Cerebellar cortex (tissue), 1 donor: ENCODE results near the gene LRRC37A3.
"Not testable (repeated sequence)": the region's sequence is repeated elsewhere in the genome, so short reads cannot be mapped to it uniquely, and the experiment has no call there.

Experiments used
- DNase-seq: peaks from one replicate; pipeline ENCODE4 v3.0.0-alpha.2; 2015; ENCODE audit warnings: low spot score

Gene LRRC37A3

DNA sequence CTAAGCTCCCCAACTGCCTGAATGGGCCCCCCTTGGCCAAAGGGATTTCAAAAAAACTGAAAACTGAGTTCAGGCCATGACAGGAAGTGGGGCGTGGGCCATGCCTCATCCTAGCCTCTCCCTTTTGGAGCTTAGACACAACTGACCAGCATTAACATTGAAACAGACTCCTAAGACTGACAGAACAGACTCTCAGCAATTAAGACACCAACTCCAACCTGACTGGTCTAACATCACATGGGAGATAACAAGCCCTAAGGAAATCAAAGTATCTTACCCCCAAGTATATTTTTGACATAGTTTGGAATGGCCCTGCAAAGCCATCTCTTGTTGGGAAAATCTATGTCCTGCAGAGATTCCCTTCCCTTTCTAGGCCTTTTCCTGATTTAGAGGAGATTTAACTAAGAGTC lies 88.6 kb downstream of the LRRC37A3 start:
- not testable (repeated sequence) for DNase-seq

DNA sequence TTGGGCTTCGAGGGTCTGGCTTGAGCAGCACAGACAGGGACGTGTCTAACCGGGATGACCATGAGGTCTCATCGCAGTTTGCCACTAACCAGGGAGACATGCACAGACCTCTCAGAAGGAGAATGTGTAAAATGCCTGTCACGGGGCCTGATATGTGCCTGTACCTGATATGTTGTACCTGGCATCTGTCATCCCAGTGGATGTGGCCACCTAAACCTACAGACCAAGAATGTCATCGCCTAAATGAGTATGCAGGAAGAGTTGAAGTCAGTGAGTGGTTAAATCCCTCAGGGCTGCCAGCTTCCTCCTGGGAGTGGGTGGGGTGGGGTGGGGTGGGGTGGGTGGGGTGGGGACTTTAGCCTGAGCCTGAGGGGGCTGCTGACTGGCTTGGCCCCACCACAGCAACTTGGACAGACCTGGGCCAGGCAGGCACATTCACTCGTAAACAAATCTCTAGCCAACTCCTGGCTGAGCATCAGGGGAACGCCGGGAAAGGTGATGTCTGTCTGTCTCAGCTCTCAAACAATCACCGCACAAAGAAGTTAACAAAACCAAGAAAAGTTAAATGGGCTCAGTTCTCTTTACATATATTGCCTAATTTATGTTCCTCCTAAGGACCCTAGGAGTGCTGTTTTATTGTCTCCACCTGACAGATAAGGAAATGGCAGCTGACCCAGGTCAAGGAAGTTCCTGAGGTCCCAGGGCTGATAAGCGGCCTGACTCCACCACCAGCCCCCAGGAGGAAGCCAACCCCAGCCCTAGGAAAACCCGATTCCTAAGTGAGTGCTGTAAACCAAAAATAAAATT lies 89.3 kb downstream of the LRRC37A3 start:
- DNase-seq: not testable (repeated sequence)

DNA sequence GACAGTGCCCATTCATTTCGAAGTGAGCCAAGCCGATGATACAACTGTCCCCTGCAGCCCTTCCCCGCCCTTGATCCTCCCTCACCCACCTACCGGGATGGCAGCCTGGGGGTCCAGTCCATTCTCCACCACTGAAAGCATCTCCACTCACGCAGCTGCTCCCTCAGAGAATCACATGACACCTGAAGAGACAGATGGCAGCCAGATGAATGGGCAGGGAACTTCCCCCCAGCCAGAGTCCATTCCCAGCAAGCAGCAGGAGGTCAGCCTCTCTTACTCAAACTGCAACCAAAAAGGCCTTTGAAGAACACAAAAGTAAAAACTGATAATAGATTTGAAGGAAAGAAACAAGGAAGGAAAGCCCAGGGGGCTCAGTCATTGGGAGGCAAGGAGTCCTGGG lies 90.2 kb downstream of the LRRC37A3 start:
- DNase-seq: peak; percentile 11

DNA sequence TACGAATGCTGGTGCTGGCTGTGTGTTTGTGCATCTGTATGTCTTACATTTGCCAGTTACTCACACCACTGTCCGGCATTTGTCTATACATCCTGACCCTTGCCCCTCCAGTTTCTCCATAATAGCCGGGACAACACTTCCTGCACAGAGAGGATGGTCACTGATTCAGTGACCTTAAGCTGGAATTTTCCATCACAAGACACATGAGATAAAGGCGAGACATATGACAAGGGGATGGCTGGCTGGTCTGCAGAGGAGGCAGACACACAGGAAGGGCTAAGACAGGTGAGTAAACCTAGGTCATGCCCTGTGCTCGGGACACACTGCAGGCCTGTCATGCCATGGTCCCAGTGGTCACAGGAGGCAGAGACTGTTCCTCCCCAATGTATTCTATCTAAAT lies 100.4 kb downstream of the LRRC37A3 start:
- DNase-seq: not testable (repeated sequence)

DNA sequence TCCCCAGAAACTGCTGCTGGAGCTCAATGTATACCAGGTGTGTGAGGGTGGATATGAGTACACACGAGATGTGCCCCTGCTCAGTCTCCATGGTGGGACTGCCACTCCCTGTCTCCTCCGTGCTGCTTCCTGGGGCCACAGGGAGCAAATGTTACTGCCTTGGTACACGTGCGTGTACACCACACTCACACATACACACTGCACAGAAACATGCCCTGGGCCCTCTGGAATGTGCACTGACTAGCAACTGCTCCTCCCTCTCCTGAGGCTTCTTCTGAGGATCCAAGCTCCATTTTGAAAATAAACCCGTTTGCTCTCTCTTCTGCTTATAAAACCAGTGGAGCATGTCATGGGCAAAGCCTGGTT lies 103.5 kb downstream of the LRRC37A3 start:
- DNase-seq: not testable (repeated sequence)

DNA sequence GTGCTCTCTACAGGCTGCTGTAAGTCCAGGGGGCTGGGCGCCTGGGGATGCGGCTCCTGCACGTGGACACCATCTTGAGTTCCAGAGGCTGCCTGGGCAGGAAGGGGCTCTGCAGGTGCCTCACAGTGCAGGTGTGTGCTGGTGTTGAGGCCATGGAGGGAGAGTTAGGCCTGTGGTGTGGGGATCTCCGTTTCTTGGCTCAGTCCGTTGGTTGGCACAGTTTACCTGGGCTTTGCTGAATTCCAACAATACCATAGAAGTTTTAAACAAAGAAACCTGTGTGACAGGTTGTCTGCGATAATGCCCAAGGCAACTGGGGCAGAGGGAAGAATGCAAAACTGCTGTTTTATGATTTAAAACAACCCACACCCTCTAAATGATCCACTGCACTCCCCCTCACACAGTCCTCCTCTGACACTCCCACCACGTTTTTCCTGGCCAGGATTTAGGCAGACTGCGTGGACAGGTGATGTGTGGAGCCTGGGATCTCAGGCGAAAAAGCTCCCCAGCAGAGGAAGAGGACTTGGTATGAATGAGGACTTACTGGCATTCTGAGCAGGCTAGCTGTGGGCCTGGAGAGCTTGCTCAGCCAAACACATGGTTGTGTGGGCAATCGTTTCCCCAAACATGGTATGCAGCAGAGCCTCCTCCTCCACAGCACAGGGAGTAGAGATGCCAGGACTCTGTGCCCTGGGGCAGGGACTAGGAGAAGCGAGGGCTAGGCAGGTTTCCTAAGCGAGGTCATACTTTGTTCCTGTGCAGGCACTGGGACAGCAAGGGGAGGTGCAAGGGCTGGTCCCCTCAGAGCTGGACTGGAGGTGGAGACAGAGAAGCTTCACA lies 104.1 kb downstream of the LRRC37A3 start:
- DNase-seq: not testable (repeated sequence)

DNA sequence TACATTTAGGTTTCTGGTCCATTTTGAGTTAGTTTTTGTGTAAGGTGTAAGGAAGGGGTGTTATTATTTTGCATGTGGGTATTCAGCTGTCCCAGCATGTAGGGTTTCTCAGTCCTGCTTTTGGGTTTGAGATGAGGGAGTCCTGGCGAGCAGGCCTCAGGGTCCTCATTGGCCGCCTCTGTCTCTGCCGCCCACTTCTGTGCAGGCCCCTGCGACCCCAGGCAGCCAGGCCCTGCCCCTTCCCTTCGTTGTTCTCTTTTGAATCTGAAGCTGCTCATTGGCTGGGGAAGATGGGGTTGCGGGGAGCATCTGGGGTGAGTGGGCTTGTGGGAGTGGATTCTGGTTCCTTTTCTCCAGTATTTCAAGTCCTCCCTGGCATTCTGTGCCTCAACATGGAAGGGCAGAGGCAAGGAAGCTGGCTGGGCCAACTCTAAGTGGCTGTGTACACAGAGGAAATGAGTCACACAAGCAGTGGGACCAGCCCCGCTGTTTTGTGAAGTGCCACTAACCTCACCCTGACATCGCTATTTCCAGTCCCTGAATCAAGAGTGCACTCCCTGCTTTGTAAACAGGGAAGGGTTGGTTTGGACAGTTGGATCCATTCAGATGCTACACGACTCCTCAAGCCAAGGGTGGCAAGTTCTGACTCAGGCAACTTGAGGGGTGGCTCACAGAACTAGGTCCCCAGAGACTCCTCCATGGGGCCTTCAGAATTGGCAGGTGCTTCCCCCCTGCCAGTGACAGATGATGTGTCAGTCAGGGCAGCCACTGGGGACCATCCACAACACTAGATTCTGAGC lies 110.9 kb downstream of the LRRC37A3 start:
- not testable (repeated sequence) for DNase-seq
